Suppressor macrophage (primary cell): Measurements from ENCODE around the gene SRGAP2B.
"Not testable (repeated sequence)": the region's sequence is repeated elsewhere in the genome, so short reads cannot be mapped to it uniquely, and the experiment has no call there.

Experiments
- DNase-seq, 4 experiments: peaks; one replicate each; pipeline ENCODE4 v3.0.0-alpha.2; 2020 to 2022

The SRGAP2B gene

GRCh38 chr1:144995833-144996410, 99.2 kb downstream of the SRGAP2B start:
- peak; percentile 0 to 6 (median 2) for DNase-seq

- DNase-seq: peak in 2 of 4 experiments; percentile 0 to 5
Observed at GRCh38 chr1:144992915-144993314, 102.2 kb downstream of the SRGAP2B start.

- DNase-seq: not testable (repeated sequence)
Observed at GRCh38 chr1:144990611-144991010, 104.5 kb downstream of the SRGAP2B start.

- not testable (repeated sequence) for DNase-seq
Observed at GRCh38 chr1:144987131-144987530, 108.0 kb downstream of the SRGAP2B start.

- not testable (repeated sequence) for DNase-seq
Observed at GRCh38 chr1:144986171-144986860, 108.8 kb downstream of the SRGAP2B start.

- not testable (repeated sequence) for DNase-seq
Observed at GRCh38 chr1:144985550-144986170, 109.5 kb downstream of the SRGAP2B start.

GRCh38 chr1:144982802-144983525, 112.2 kb downstream of the SRGAP2B start:
- DNase-seq: not testable (repeated sequence)

GRCh38 chr1:144981157-144981556, 114.0 kb downstream of the SRGAP2B start:
- not testable (repeated sequence) for DNase-seq

GRCh38 chr1:144979960-144980595, 115.0 kb downstream of the SRGAP2B start:
- DNase-seq: not testable (repeated sequence)

GRCh38 chr1:144977856-144978255, 117.3 kb downstream of the SRGAP2B start:
- not testable (repeated sequence) for DNase-seq

- DNase-seq: not testable (repeated sequence)
Observed at GRCh38 chr1:144971936-144972335, 123.2 kb downstream of the SRGAP2B start.

- DNase-seq: not testable (repeated sequence)
Observed at GRCh38 chr1:144966488-144966887, 128.6 kb downstream of the SRGAP2B start.

- DNase-seq: not testable (repeated sequence)
Observed at GRCh38 chr1:144964765-144965164, 130.4 kb downstream of the SRGAP2B start.

GRCh38 chr1:144964186-144964585, 130.9 kb downstream of the SRGAP2B start:
- DNase-seq: not testable (repeated sequence)

- DNase-seq: not testable (repeated sequence)
Observed at GRCh38 chr1:144963571-144963970, 131.6 kb downstream of the SRGAP2B start.

- DNase-seq: not testable (repeated sequence)
Observed at GRCh38 chr1:144961604-144962583, 133.2 kb downstream of the SRGAP2B start.

GRCh38 chr1:144960929-144961488, 134.1 kb downstream of the SRGAP2B start:
- DNase-seq: not testable (repeated sequence)

- not testable (repeated sequence) for DNase-seq
Observed at GRCh38 chr1:144948390-144948789, 146.7 kb downstream of the SRGAP2B start.

GRCh38 chr1:144947495-144947894, 147.6 kb downstream of the SRGAP2B start:
- DNase-seq: not testable (repeated sequence)
